ENCODE measurements around the gene UPF1.
"Not testable (repeated sequence)": the region's sequence is repeated elsewhere in the genome, so short reads cannot be mapped to it uniquely, and the experiment has no call there.

Gene UPF1

DNA sequence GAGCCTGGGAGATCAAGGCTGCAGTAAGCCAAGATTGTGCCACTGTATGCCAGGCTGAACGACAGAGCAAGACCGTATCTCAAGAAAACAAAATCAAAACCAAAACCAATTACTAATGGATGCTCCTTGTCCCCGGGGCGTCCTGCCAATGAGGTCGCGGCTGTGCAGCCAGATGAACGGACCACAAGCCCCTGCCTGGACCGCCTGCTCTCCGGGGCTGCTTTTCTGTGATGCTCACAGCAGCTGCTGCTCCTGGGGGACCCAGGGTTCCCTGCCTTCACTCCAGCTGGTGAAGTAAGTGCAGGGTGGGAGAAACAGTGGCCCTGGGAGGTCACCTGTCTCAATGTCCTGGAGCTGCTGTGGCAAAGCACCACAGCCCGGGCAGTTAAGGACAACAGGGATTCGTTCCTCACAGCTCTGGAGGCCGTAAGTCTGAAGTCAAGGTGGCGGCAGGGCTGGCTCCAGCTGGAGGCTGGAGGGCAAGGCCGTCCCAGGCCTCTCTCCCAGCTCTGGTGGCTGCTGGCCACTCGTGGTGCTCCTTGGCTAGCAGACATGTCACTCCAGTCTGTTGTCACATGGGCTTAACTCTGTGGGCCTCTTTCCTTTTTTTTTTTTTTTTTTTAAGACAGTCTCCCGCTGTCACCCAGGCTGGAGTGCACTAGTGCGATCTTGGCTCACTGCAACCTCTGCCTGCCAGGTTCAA, 77.3 kb downstream of the UPF1 start:
- no peak for DNase-seq
- H3K9me3 Mint-ChIP-seq = no peaks in the 10 kb centered on the region
- H3K36me3 Mint-ChIP-seq (ENCODE audit: low read depth) = peaks cover 13% of the 10 kb centered on the region
- H3K4me3 Mint-ChIP-seq = no peak overlapping the region
- no peak overlapping the region for H3K27ac Mint-ChIP-seq
- TF ChIP-seq, protein P1, sequence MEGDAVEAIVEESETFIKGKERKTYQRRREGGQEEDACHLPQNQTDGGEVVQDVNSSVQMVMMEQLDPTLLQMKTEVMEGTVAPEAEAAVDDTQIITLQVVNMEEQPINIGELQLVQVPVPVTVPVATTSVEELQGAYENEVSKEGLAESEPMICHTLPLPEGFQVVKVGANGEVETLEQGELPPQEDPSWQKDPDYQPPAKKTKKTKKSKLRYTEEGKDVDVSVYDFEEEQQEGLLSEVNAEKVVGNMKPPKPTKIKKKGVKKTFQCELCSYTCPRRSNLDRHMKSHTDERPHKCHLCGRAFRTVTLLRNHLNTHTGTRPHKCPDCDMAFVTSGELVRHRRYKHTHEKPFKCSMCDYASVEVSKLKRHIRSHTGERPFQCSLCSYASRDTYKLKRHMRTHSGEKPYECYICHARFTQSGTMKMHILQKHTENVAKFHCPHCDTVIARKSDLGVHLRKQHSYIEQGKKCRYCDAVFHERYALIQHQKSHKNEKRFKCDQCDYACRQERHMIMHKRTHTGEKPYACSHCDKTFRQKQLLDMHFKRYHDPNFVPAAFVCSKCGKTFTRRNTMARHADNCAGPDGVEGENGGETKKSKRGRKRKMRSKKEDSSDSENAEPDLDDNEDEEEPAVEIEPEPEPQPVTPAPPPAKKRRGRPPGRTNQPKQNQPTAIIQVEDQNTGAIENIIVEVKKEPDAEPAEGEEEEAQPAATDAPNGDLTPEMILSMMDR (IDR thresholded peaks at IDR 0.05) = no peak
- peaks cover 7% of the 10 kb centered on the region for H3K4me1 Mint-ChIP-seq
- H3K27me3 Mint-ChIP-seq (ENCODE audit: low read depth, poor library complexity) = no peaks in the 10 kb centered on the region

DNA sequence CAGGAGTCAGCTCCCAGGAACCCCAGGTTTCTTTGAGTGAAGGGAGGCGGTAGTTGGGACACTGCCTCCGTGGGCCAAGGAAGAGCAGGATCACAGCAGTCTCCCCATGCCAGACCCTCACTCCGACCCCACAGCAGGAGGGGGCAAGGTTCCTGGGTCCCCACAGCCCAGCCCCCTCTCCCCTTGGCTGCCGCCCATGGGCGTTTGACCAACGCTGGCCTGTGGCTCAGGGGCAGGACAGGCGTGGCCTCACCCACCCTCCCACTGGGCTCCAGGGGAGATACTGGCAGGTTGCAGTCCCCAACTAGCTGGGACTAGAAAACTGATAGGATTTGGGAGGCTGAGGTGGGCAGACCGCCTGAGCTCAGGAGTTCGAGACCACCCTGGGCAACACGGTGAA, 78.3 kb downstream of the UPF1 start:
- no peak overlapping the region for H3K4me3 Mint-ChIP-seq
- TF ChIP-seq, protein P1 (IDR thresholded peaks at IDR 0.05) = no peak
- no peaks in the 10 kb centered on the region for H3K9me3 Mint-ChIP-seq
- no peak overlapping the region for H3K27ac Mint-ChIP-seq
- peaks cover 13% of the 10 kb centered on the region for H3K36me3 Mint-ChIP-seq (ENCODE audit: low read depth)
- H3K4me1 Mint-ChIP-seq = peaks cover 6% of the 10 kb centered on the region
- DNase-seq = no peak
- H3K27me3 Mint-ChIP-seq (ENCODE audit: low read depth, poor library complexity) = no peaks in the 10 kb centered on the region

DNA sequence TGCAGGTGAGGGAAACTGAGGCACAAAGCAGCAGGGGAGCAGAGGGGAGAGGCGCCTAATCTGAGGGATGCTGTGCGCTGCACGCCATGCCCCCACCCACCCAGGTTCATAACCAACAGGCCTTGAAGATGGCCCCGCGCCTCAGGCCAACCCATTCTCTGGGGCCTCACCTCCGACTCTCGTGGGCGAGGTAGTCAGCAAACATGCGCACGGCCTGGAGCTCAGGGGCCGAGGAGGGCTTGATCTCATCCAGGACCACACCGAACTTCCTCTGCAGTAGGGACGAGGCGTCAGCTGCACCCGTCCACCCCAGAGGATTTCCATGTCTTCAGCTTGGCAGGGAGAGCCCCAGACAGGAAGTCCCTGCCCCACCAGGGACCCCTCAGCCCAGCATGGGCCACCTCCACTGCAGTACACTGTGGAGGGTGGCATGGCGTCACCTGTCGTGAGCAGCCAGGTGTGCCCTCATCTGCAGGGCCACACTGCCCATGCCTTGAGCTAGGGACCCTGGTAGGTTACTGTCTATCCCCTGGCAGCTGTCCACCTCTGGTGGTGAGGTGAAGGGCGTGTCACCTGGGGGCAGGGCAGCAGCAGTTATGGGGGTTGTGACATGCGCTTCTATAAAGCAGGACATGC, 79.2 kb downstream of the UPF1 start:
- TF ChIP-seq, protein P1 (IDR thresholded peaks at IDR 0.05) = no peak
- Mint-ChIP-seq H3K4me1 (no peaks in the 10 kb centered on the region), H3K27ac (no peak overlapping the region), H3K36me3 (ENCODE audit: low read depth) (peaks cover 17% of the 10 kb centered on the region), H3K4me3 (no peak overlapping the region), H3K9me3 (no peaks in the 10 kb centered on the region), H3K27me3 (ENCODE audit: low read depth, poor library complexity) (peaks cover 2% of the 10 kb centered on the region)
- DNase-seq = no peak

DNA sequence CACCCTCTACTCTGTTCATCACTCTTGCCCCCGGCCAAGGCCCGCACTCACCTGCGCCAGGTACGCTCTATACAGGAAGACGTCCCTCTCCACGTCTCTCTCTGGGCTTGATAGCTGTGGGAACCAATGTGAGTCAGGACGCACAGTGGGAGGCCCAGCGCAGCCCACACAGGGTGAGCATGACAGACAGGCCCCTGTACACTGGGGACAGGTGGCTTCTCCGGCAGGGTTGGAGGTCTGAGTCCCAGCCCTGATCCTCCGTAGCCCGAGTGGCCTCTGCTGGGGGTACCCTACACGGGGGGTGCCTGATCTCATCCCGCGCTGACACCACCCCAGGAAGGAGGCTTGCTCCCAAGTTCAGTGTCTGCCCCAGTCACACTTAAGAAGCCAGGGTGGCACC, 81.2 kb downstream of the UPF1 start:
- H3K36me3 Mint-ChIP-seq (ENCODE audit: low read depth) = peaks cover 23% of the 10 kb centered on the region
- TF ChIP-seq, protein P1 (IDR thresholded peaks at IDR 0.05) = no peak
- no peak for DNase-seq
- no peak overlapping the region for H3K4me3 Mint-ChIP-seq
- H3K4me1 Mint-ChIP-seq = peaks cover 6% of the 10 kb centered on the region
- peaks cover 2% of the 10 kb centered on the region for H3K27me3 Mint-ChIP-seq (ENCODE audit: low read depth, poor library complexity)
- no peak overlapping the region for H3K27ac Mint-ChIP-seq
- no peaks in the 10 kb centered on the region for H3K9me3 Mint-ChIP-seq

DNA sequence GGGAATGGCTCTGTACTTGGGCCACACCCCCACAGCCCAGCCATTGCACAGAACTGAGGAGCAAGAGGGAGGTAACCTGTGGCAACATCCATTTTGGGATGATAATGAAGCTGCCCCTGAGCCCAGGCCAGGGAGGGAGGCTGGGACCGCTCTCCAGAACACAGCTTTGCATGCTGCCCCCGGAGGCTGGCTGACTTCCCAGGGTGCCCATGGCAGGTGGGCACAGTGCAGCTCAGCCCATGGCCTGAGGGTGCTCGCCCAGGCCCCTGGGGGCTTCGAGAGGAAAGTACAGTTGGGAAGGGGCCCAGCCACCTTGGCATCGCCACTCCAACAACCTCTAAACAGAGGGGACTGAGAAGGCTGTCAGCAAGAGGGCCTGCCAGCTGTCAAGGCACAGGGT, 81.7 kb downstream of the UPF1 start:
- H3K4me1 Mint-ChIP-seq = peaks cover 10% of the 10 kb centered on the region
- TF ChIP-seq, protein P1 (IDR thresholded peaks at IDR 0.05) = no peak
- peaks cover 23% of the 10 kb centered on the region for H3K36me3 Mint-ChIP-seq (ENCODE audit: low read depth)

DNA sequence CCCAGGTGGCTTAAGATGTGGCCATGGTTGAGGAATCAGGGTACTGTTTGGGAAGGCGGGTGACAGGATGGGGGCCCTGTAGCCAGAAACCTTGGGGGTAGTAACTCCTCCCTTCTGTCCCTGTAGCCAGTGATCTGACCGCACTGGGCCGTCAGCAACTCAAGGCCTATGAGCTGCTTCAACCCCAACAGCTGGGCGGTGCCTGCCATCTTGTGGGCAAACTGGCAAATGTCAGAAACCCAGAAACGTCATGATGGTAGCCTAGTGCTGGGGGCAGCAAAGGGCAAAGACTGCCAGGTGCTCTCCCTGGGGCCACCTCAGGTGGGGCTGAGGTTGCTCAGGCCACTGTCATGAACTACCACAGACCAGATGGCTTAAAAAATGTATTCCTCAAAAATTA, 83.9 kb downstream of the UPF1 start:
- TF ChIP-seq, protein P1 (IDR thresholded peaks at IDR 0.05) = peak; percentile 27

More for the DNA sequence above, 81.7 kb downstream of the UPF1 start:
- Mint-ChIP-seq H3K27ac (no peak overlapping the region), H3K27me3 (ENCODE audit: low read depth, poor library complexity) (peaks cover 2% of the 10 kb centered on the region), H3K4me3 (no peak overlapping the region), H3K9me3 (no peaks in the 10 kb centered on the region)
- DNase-seq = no peak

DNA sequence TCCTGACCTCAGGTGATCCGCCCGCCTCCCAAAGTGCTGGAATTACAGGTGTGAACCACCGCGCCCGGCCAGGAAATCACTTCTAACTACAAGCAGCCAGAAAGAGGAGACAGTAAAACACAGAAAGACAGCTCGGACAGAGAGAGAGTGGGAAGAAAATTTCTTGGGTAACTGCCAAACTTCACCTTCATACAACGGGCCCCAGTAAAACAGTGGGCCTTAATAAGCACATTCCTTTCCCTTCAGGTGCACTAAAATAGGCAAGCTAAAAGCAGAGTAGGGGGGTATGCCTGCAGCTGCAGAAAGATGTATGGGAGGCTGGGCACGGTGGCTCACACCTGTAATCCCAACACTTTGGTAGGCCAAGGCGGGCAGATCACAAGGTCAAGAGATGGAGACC, 85.8 kb downstream of the UPF1 start:
- not testable (repeated sequence) for DNase-seq; H3K9me3 Mint-ChIP-seq; H3K27me3 Mint-ChIP-seq (ENCODE audit: low read depth, poor library complexity)
- Mint-ChIP-seq H3K27ac (peak overlapping the region; percentile 67), H3K36me3 (ENCODE audit: low read depth) (peaks cover 20% of the 10 kb centered on the region), H3K4me3 (peak overlapping the region; percentile 96), H3K4me1 (peaks cover 34% of the 10 kb centered on the region)

More for the DNA sequence above, 83.9 kb downstream of the UPF1 start:
- Mint-ChIP-seq H3K9me3 (no peaks in the 10 kb centered on the region), H3K36me3 (ENCODE audit: low read depth) (peaks cover 19% of the 10 kb centered on the region), H3K4me3 (no peak overlapping the region), H3K27me3 (ENCODE audit: low read depth, poor library complexity) (peaks cover 9% of the 10 kb centered on the region), H3K4me1 (peaks cover 27% of the 10 kb centered on the region), H3K27ac (no peak overlapping the region)
- DNase-seq = peak; percentile 40

Data from nephron progenitor cell (in vitro differentiated cells).